ENCODE data around the gene CFAP74.

- TF ChIP-seq CTCF (optimal IDR thresholded peaks at IDR 0.05 in 1 of 3, IDR thresholded peaks at IDR 0.05 in 1 of 3, conservative IDR thresholded peaks at IDR 0.05 in 1 of 3; ENCODE audit: extremely low read depth in 1 of 3, insufficient read depth in 2 of 3, low read length in 3 of 3) = no peak
- no peak for TF ChIP-seq EZH2 (IDR thresholded peaks at IDR 0.05; ENCODE audit: low read length)
These were observed 33.5 kb downstream of the CFAP74 start for GRCh38 chr1:1969953-1970716.
